ENCODE data around the gene FBXW2. TPM values are rescaled to one million over a fixed set of nuclear protein-coding genes. Genes with fewer than 3 reads are reported as not detected.

Gene FBXW2
- total and polyA plus RNA-seq, 2 donors (not counting 1 experiment from before 2014, with no cell fraction given) = 33.5 to 77.5 TPM

GRCh38 chr9:120741191-120741590, 52.0 kb downstream of the FBXW2 start:
- H3K27me3 ChIP-seq (ENCODE audit: control insufficient read depth, insufficient read depth, low read length) = no peaks in the 10 kb centered on the region
- TF ChIP-seq EZH2 (IDR thresholded peaks at IDR 0.05; ENCODE audit: low read length, missing control alignments) = no peak
- no peak for TF ChIP-seq CTCF (conservative IDR thresholded peaks at IDR 0.05 in 1 of 2, IDR thresholded peaks at IDR 0.05 in 1 of 2; ENCODE audit: low read depth in 1 of 2, low read length in 2 of 2)

GRCh38 chr9:120740132-120740531, 53.1 kb downstream of the FBXW2 start:
- Histone ChIP-seq H3K4me1 (ENCODE audit: control insufficient read depth, extremely low read depth, insufficient read depth, low read length) (peaks cover 3% of the 10 kb centered on the region), H2AFZ (ENCODE audit: low read length) (no peak overlapping the region), H3K9ac (ENCODE audit: insufficient read depth, low read length) (no peak overlapping the region), H4K20me1 (ENCODE audit: control insufficient read depth, extremely low read depth, insufficient read depth, low read length) (no peaks in the 10 kb centered on the region), H3K4me2 (ENCODE audit: extremely low read depth, insufficient read depth, low read length) (no peak overlapping the region), H3K9me3 (ENCODE audit: control insufficient read depth, insufficient read depth, low read depth, low read length) (no peaks in the 10 kb centered on the region), H3K27me3 (ENCODE audit: control insufficient read depth, insufficient read depth, low read length) (no peaks in the 10 kb centered on the region), H3K36me3 (ENCODE audit: control insufficient read depth, insufficient read depth, low read length) (no peaks in the 10 kb centered on the region), H3K79me2 (ENCODE audit: control insufficient read depth, insufficient read depth, low read length) (no peaks in the 10 kb centered on the region), H3K4me3 (replicated peaks in 1 of 4; ENCODE audit: control extremely low read depth in 1 of 4, insufficient read depth in 1 of 4, low read depth in 3 of 4, low read length in 4 of 4) (no peak overlapping the region), H3K27ac (ENCODE audit: insufficient read depth, low read length) (no peak overlapping the region)
- peak in 1 of 2 donors; percentile 31 for DNase-seq (ENCODE audit: low read depth in 2 of 2)
- TF ChIP-seq EZH2 (IDR thresholded peaks at IDR 0.05; ENCODE audit: low read length, missing control alignments) (no peak), CTCF (conservative IDR thresholded peaks at IDR 0.05 in 1 of 2, IDR thresholded peaks at IDR 0.05 in 1 of 2; ENCODE audit: low read depth in 1 of 2, low read length in 2 of 2) (no peak)

More at GRCh38 chr9:120741191-120741590, 52.0 kb downstream of the FBXW2 start:
- Histone ChIP-seq H3K4me3 (replicated peaks in 1 of 4; ENCODE audit: control extremely low read depth in 1 of 4, insufficient read depth in 1 of 4, low read depth in 3 of 4, low read length in 4 of 4) (no peak overlapping the region), H3K4me2 (ENCODE audit: extremely low read depth, insufficient read depth, low read length) (no peak overlapping the region), H3K79me2 (ENCODE audit: control insufficient read depth, insufficient read depth, low read length) (no peaks in the 10 kb centered on the region), H4K20me1 (ENCODE audit: control insufficient read depth, extremely low read depth, insufficient read depth, low read length) (no peaks in the 10 kb centered on the region), H2AFZ (ENCODE audit: low read length) (no peak overlapping the region), H3K36me3 (ENCODE audit: control insufficient read depth, insufficient read depth, low read length) (no peaks in the 10 kb centered on the region), H3K9me3 (ENCODE audit: control insufficient read depth, insufficient read depth, low read depth, low read length) (no peaks in the 10 kb centered on the region), H3K27ac (ENCODE audit: insufficient read depth, low read length) (no peak overlapping the region), H3K4me1 (ENCODE audit: control insufficient read depth, extremely low read depth, insufficient read depth, low read length) (no peaks in the 10 kb centered on the region), H3K9ac (ENCODE audit: insufficient read depth, low read length) (no peak overlapping the region)
- no peak for DNase-seq (ENCODE audit: low read depth in 2 of 2)

- Histone ChIP-seq H3K9ac (ENCODE audit: insufficient read depth, low read length) (no peak overlapping the region), H3K79me2 (ENCODE audit: control insufficient read depth, insufficient read depth, low read length) (no peaks in the 10 kb centered on the region), H4K20me1 (ENCODE audit: control insufficient read depth, extremely low read depth, insufficient read depth, low read length) (no peaks in the 10 kb centered on the region), H2AFZ (ENCODE audit: low read length) (no peak overlapping the region), H3K27ac (ENCODE audit: insufficient read depth, low read length) (no peak overlapping the region), H3K4me3 (replicated peaks in 1 of 4; ENCODE audit: control extremely low read depth in 1 of 4, insufficient read depth in 1 of 4, low read depth in 3 of 4, low read length in 4 of 4) (no peak overlapping the region), H3K4me1 (ENCODE audit: control insufficient read depth, extremely low read depth, insufficient read depth, low read length) (peaks cover 5% of the 10 kb centered on the region), H3K36me3 (ENCODE audit: control insufficient read depth, insufficient read depth, low read length) (no peaks in the 10 kb centered on the region), H3K9me3 (ENCODE audit: control insufficient read depth, insufficient read depth, low read depth, low read length) (no peaks in the 10 kb centered on the region), H3K4me2 (ENCODE audit: extremely low read depth, insufficient read depth, low read length) (no peak overlapping the region), H3K27me3 (ENCODE audit: control insufficient read depth, insufficient read depth, low read length) (no peaks in the 10 kb centered on the region)
- DNase-seq (ENCODE audit: low read depth in 2 of 2) = no peak
- no peak for TF ChIP-seq CTCF (conservative IDR thresholded peaks at IDR 0.05 in 1 of 2, IDR thresholded peaks at IDR 0.05 in 1 of 2; ENCODE audit: low read depth in 1 of 2, low read length in 2 of 2)
- no peak for TF ChIP-seq EZH2 (IDR thresholded peaks at IDR 0.05; ENCODE audit: low read length, missing control alignments)
Measured at GRCh38 chr9:120737416-120738165, 55.6 kb downstream of the FBXW2 start.
